GM23338 (cell line): ENCODE results near the gene ILKAP. TPM values are rescaled to one million over a fixed set of nuclear protein-coding genes. Genes with fewer than 3 reads are reported as not detected.

Experiments used
- ATAC-seq: fragments of 200-7000 bp; cut with Tn5 transposase; 3 replicates; pipeline ENCODE4 v1.9.1; 2020
- DNase-seq: peaks from one replicate; pipeline ENCODE4 v3.0.0-alpha.2; 2015; ENCODE audit warnings: low spot score
- H2AFZ ChIP-seq: fragments of 200-600 bp; sonication (generic); 2 replicates; pipeline ENCODE4 v1.8.0; 2016; ENCODE audit warnings: antibody characterized with exemption, mild to moderate bottlenecking, moderate library complexity
- H3F3A ChIP-seq: fragments of 200-600 bp; sonication (generic); replicated peaks from 2 replicates; pipeline ENCODE4 v1.8.0; 2017; ENCODE audit warnings: antibody characterized with exemption, mixed run types, low read depth
- H3K27ac ChIP-seq: fragments of 200-600 bp; sonication (generic); 2 replicates; pipeline ENCODE4 v1.6.1; 2016; ENCODE audit warnings: low read depth
- H3K27me3 ChIP-seq: fragments of 200-600 bp; sonication (generic); 2 replicates; pipeline ENCODE4 v1.8.0; 2016; ENCODE audit warnings: mild to moderate bottlenecking, mixed run types, moderate library complexity; ENCODE audit not compliant: insufficient read depth
- H3K36me3 ChIP-seq: fragments of 200-600 bp; sonication (generic); 2 replicates; pipeline ENCODE4 v1.8.0; 2016; ENCODE audit warnings: mild to moderate bottlenecking; ENCODE audit not compliant: insufficient read depth
- H3K4me1 ChIP-seq: fragments of 200-600 bp; sonication (generic); 2 replicates; pipeline ENCODE4 v1.8.0; 2016; ENCODE audit warnings: mild to moderate bottlenecking, moderate library complexity; ENCODE audit not compliant: insufficient read depth
- H3K4me2 ChIP-seq: fragments of 200-600 bp; sonication (generic); 2 replicates; pipeline ENCODE4 v1.7.1; 2017; ENCODE audit warnings: mixed run types
- H3K4me3 ChIP-seq: fragments of 200-600 bp; sonication (generic); 2 replicates; pipeline ENCODE4 v1.6.1; 2016; ENCODE audit warnings: mixed run types
- H3K79me2 ChIP-seq: fragments of 200-600 bp; sonication (generic); replicated peaks from 2 replicates; pipeline ENCODE4 v1.8.0; 2017; ENCODE audit warnings: mild to moderate bottlenecking; ENCODE audit not compliant: insufficient read depth
- H3K9me2 ChIP-seq: fragments of 200-600 bp; sonication (generic); 2 replicates; pipeline ENCODE4 v1.8.0; 2017; ENCODE audit not compliant: insufficient read depth
- H4K20me1 ChIP-seq: fragments of 200-600 bp; sonication (generic); replicated peaks from 2 replicates; pipeline ENCODE4 v1.8.0; 2017; ENCODE audit warnings: mild to moderate bottlenecking; ENCODE audit not compliant: insufficient read depth
- H3K27ac Mint-ChIP-seq: 2 replicates; pipeline ENCODE4 v1.8.0; 2020; ENCODE audit warnings: inconsistent platforms, mild to moderate bottlenecking, moderate library complexity, mixed read lengths
- H3K27me3 Mint-ChIP-seq: 3 replicates; pipeline ENCODE4 v1.8.0; 2022; ENCODE audit warnings: low read depth, mild to moderate bottlenecking, moderate library complexity, mixed read lengths, inconsistent platforms; ENCODE audit not compliant: insufficient read depth, poor library complexity
- H3K36me3 Mint-ChIP-seq: 3 replicates; pipeline ENCODE4 v1.8.0; 2021; ENCODE audit warnings: low read depth, mild to moderate bottlenecking, inconsistent platforms, moderate library complexity, mixed read lengths
- H3K4me1 Mint-ChIP-seq: 3 replicates; pipeline ENCODE4 v1.8.0; 2020; ENCODE audit warnings: mild to moderate bottlenecking, inconsistent platforms, mixed read lengths
- H3K4me3 Mint-ChIP-seq: 3 replicates; pipeline ENCODE4 v1.8.0; 2021; ENCODE audit warnings: moderate library complexity, mild to moderate bottlenecking, inconsistent platforms, mixed read lengths
- H3K9me3 Mint-ChIP-seq: 3 replicates; pipeline ENCODE4 v1.8.0; 2020; ENCODE audit warnings: moderate library complexity, mild to moderate bottlenecking, inconsistent platforms, mixed read lengths
- JUNB ChIP-seq: IDR thresholded peaks from one replicate; pipeline ENCODE4 v1.6.1; 2016; ENCODE audit warnings: antibody characterized with exemption; ENCODE audit not compliant: unreplicated experiment
- REST ChIP-seq: IDR thresholded peaks from one replicate; pipeline ENCODE4 v1.6.1; 2018; ENCODE audit warnings: antibody characterized with exemption; ENCODE audit not compliant: unreplicated experiment
- STAT1 ChIP-seq: IDR thresholded peaks from one replicate; pipeline ENCODE4 v1.6.1; 2016; ENCODE audit warnings: antibody characterized with exemption; ENCODE audit not compliant: unreplicated experiment
- ZNF462 ChIP-seq: fragments of 250-450 bp; sonication (Bioruptor Pico); IDR thresholded peaks from 2 replicates; pipeline ENCODE4 v1.5.0; 2020; ENCODE audit warnings: mild to moderate bottlenecking, moderate library complexity
- polyA plus RNA-seq: library from polyadenylated mRNA; unstranded; fragments of >200 nt; fragmentation: Nextera tagmentation; extraction: Ambion mirVana; gene quantifications from 2 replicates; pipeline ENCODE4 v1.2.1, GENCODE V29; 2016
- total RNA-seq: library from RNA; depleted of rRNA; stranded (reverse); fragments of >200 nt; shearing (Covaris generic); gene quantifications from 2 replicates; pipeline ENCODE4 v1.2.3, GENCODE V29; 2014

The ILKAP gene
- total and polyA plus RNA-seq, 2 experiments from 2014 or later, result 17.0 to 35.9 TPM

GRCh38 chr2:238143239-238143951 is 60.1 kb downstream of the ILKAP start:
- H3K9me2 ChIP-seq, result no peaks in the 10 kb centered on the region
- no peaks in the 10 kb centered on the region for H3K79me2 ChIP-seq
- H3K27ac ChIP-seq, result no peak overlapping the region
- Mint-ChIP-seq H3K27me3 (peaks cover 3% of the 10 kb centered on the region), H3K36me3 (no peaks in the 10 kb centered on the region), H3K27ac (no peak overlapping the region), H3K9me3 (no peaks in the 10 kb centered on the region), H3K4me1 (no peaks in the 10 kb centered on the region; the same call in 2 of the 3 replicates), H3K4me3 (no peak overlapping the region)
- H3K4me3 ChIP-seq, result no peak overlapping the region
- H3F3A ChIP-seq, result no peaks in the 10 kb centered on the region
- ATAC-seq (no peak), DNase-seq (no peak)
- H3K4me1 ChIP-seq, result no peaks in the 10 kb centered on the region
- no peaks in the 10 kb centered on the region for H3K36me3 ChIP-seq
- no peaks in the 10 kb centered on the region for H4K20me1 ChIP-seq
- H3K27me3 ChIP-seq, result no peaks in the 10 kb centered on the region
- H2AFZ ChIP-seq, result no peak overlapping the region
- H3K4me2 ChIP-seq, result no peak overlapping the region
- TF ChIP-seq ZNF462 (CRISPR knock-in tag) (no peak), REST (no peak), STAT1 (no peak), JUNB (no peak)
